NCI-H1436 treated with DMSO at 0.1 percent for 48 hours (cell line): ENCODE results near the gene PPIE.
"Not testable (repeated sequence)": the region's sequence is repeated elsewhere in the genome, so short reads cannot be mapped to it uniquely, and the experiment has no call there.

Experiments
- DNase-seq: peaks from one replicate; lab custom pipeline; 2025; lab: John Stamatoyannopoulos, UW

Gene PPIE

GRCh38 chr1:39777896-39778295 is 39.2 kb downstream of the PPIE start:
- not testable (repeated sequence) for DNase-seq

GRCh38 chr1:39778463-39779099 is 39.9 kb downstream of the PPIE start:
- not testable (repeated sequence) for DNase-seq

GRCh38 chr1:39779137-39779536 is 40.5 kb downstream of the PPIE start:
- no peak for DNase-seq

- DNase-seq, result no peak
These were observed 41.1 kb downstream of the PPIE start for GRCh38 chr1:39779821-39780220.

- no peak for DNase-seq
These were observed 42.6 kb downstream of the PPIE start for GRCh38 chr1:39781349-39781715.

- no peak for DNase-seq
These were observed 43.4 kb downstream of the PPIE start for GRCh38 chr1:39782103-39782502.

GRCh38 chr1:39782685-39783084 is 44.0 kb downstream of the PPIE start:
- DNase-seq, result not testable (repeated sequence)

- not testable (repeated sequence) for DNase-seq
These were observed 47.8 kb downstream of the PPIE start for GRCh38 chr1:39786303-39787107.

- not testable (repeated sequence) for DNase-seq
These were observed 48.4 kb downstream of the PPIE start for GRCh38 chr1:39787108-39787375.

GRCh38 chr1:39787468-39787867 is 48.8 kb downstream of the PPIE start:
- no peak for DNase-seq

GRCh38 chr1:39787964-39788363 is 49.3 kb downstream of the PPIE start:
- DNase-seq, result not testable (repeated sequence)

GRCh38 chr1:39788426-39788757 is 49.7 kb downstream of the PPIE start:
- DNase-seq, result no peak

GRCh38 chr1:39788758-39789570 is 50.3 kb downstream of the PPIE start, which contains the start of gene BMP8B:
Gene BMP8B (minus strand): TSS chr1:39788865. CDS start chr1:39788485, 380 bp downstream.
- DNase-seq, result no peak

- DNase-seq, result no peak
These were observed 51.0 kb downstream of the PPIE start for GRCh38 chr1:39789571-39790110.

- no peak for DNase-seq
These were observed 53.2 kb downstream of the PPIE start for GRCh38 chr1:39791838-39792237.

- no peak for DNase-seq
These were observed 57.0 kb downstream of the PPIE start for GRCh38 chr1:39795651-39796050.

- DNase-seq, result not testable (repeated sequence)
These were observed 60.4 kb downstream of the PPIE start for GRCh38 chr1:39798859-39799769.

- no peak for DNase-seq
These were observed 61.2 kb downstream of the PPIE start for GRCh38 chr1:39799770-39800470.

- DNase-seq, result no peak
These were observed 61.8 kb downstream of the PPIE start for GRCh38 chr1:39800471-39800835.

GRCh38 chr1:39802496-39803260 is 64.0 kb downstream of the PPIE start:
- DNase-seq, result no peak
